HCT116 (cell line): ENCODE data around the gene GCN1. TPM values are rescaled to one million over a fixed set of nuclear protein-coding genes. Genes with fewer than 3 reads are reported as not detected.

ENCODE experiments used
- ATAC-seq: fragments of 200-7000 bp; cut with Tn5 transposase; 2 replicates; pipeline ENCODE4 v1.9.1; 2020; ENCODE audit warnings: mild to moderate bottlenecking, moderate library complexity
- BruUV-seq: library from RNA; stranded (reverse); fragments of 400-500 nt; replicated peaks from 2 replicates; lab custom pipeline; 2021; lab: Mats Ljungman, UMichigan
- CTCF ChIA-PET: fragments of 300-600 bp; sonication (Branson Sonifier 250); formaldehyde crosslinking; loops from one replicate; lab custom pipeline; 2021; ENCODE audit warnings: antibody characterized with exemption; lab: Charles Lee
- POLR2A ChIA-PET: fragments of 300-600, 350-600 bp; sonication (Branson Sonifier 250); formaldehyde crosslinking; loops from one replicate; lab custom pipeline; 2021; ENCODE audit warnings: antibody characterized with exemption; lab: Charles Lee
- RAD21 ChIA-PET, 2 experiments: fragments of 300-600 bp; sonication (Branson Sonifier 250); formaldehyde crosslinking; loops; one replicate each; lab custom pipeline; 2023; ENCODE audit warnings: low total read pairs in 2 of 2; ENCODE audit not compliant: uncharacterized antibody in 2 of 2, unreplicated experiment in 2 of 2, low non-redundant PET in 1 of 2; lab: Charles Lee
- DNase-seq: peaks from one replicate; pipeline ENCODE4 v3.0.0-alpha.2; 2010; ENCODE audit warnings: low read depth, low spot score
- H2AFZ ChIP-seq: fragments of 200-600 bp; shearing (Covaris generic), sonication (generic); 2 replicates; pipeline ENCODE4 v1.6.1; 2017; ENCODE audit warnings: low read depth, mixed run types, mixed read lengths, antibody characterized with exemption, low read length; ENCODE audit not compliant: poor library complexity, severe bottlenecking
- H3K27ac ChIP-seq: 2 replicates; pipeline ENCODE4 v1.5.1; 2012; ENCODE audit warnings: low read depth, low read length
- H3K27me3 ChIP-seq: fragments of 200-600 bp; sonication (generic); 2 replicates; pipeline ENCODE4 v1.6.1; 2016; ENCODE audit warnings: mixed run types, low read length, mixed read lengths; ENCODE audit not compliant: insufficient read depth
- H3K36me3 ChIP-seq, 2 experiments: fragments of 200-500 bp in 1 of 2; fragments of 200-600 bp in 1 of 2; sonication (Bioruptor generic) in 1 of 2; sonication (generic) in 1 of 2; 2 replicates each; pipeline versions ENCODE4 v1.5.1 to v1.6.1; 2014 to 2016; ENCODE audit warnings: low read length in 2 of 2, inconsistent platforms in 1 of 2, mixed read lengths in 1 of 2, mixed run types in 1 of 2; ENCODE audit not compliant: insufficient read depth in 2 of 2, control insufficient read depth in 1 of 2
- H3K4me1 ChIP-seq, 2 experiments: fragments of 200-600 bp in 1 of 2; sonication (generic) in 1 of 2; 2 replicates each; pipeline versions ENCODE4 v1.5.1 to v1.6.1; 2012 to 2017; ENCODE audit warnings: low read length in 2 of 2, inconsistent platforms in 1 of 2, mild to moderate bottlenecking in 1 of 2, mixed read lengths in 1 of 2, mixed run types in 1 of 2, moderate library complexity in 1 of 2; ENCODE audit not compliant: insufficient read depth in 2 of 2, control insufficient read depth in 1 of 2
- H3K4me2 ChIP-seq: fragments of 200-600 bp; sonication (generic); 2 replicates; pipeline ENCODE4 v1.6.1; 2017; ENCODE audit warnings: mixed run types, low read length, mixed read lengths
- H3K4me3 ChIP-seq, 2 experiments: fragments of 200-600 bp in 1 of 2; sonication (generic) in 1 of 2; replicated peaks in 1 of 2; 2 replicates each; pipeline ENCODE4 v1.5.1; 2011 to 2016; ENCODE audit warnings: low read length in 2 of 2, control low read depth in 1 of 2, low read depth in 1 of 2, mild to moderate bottlenecking in 1 of 2, mixed read lengths in 1 of 2, mixed run types in 1 of 2
- H3K79me2 ChIP-seq: fragments of 200-600 bp; sonication (generic); 2 replicates; pipeline ENCODE4 v1.6.1; 2017; ENCODE audit warnings: mild to moderate bottlenecking, mixed run types, low read length, moderate library complexity, mixed read lengths; ENCODE audit not compliant: insufficient read depth
- H3K9ac ChIP-seq: fragments of 200-600 bp; sonication (generic); 2 replicates; pipeline ENCODE4 v1.6.1; 2016; ENCODE audit warnings: low read length, mixed read lengths
- H3K9me2 ChIP-seq: fragments of 200-600 bp; sonication (generic), shearing (Covaris generic); 2 replicates; pipeline ENCODE4 v1.6.1; 2017; ENCODE audit warnings: mixed run types, mild to moderate bottlenecking, moderate library complexity; ENCODE audit not compliant: insufficient read depth
- H3K9me3 ChIP-seq, 2 experiments: fragments of 200-500 bp in 1 of 2; fragments of 200-600 bp in 1 of 2; sonication (Bioruptor generic) in 1 of 2; sonication (generic) in 1 of 2; 2 replicates each; pipeline ENCODE4 v1.6.1; 2014 to 2017; ENCODE audit warnings: low read length in 2 of 2, mixed read lengths in 2 of 2, inconsistent platforms in 1 of 2, low read depth in 1 of 2, mild to moderate bottlenecking in 1 of 2, mixed run types in 1 of 2, moderate library complexity in 1 of 2; ENCODE audit not compliant: control insufficient read depth in 1 of 2, insufficient read depth in 1 of 2
- H4K20me1 ChIP-seq: fragments of 200-600 bp; sonication (generic), shearing (Covaris generic); 2 replicates; pipeline ENCODE4 v1.6.1; 2017; ENCODE audit warnings: mixed run types, mild to moderate bottlenecking, moderate library complexity; ENCODE audit not compliant: insufficient read depth
- ATF3 ChIP-seq: IDR thresholded peaks from 2 replicates; pipeline ENCODE4 v1.6.1; 2012
- CBX3 ChIP-seq: IDR thresholded peaks from 2 replicates; pipeline ENCODE4 v1.6.1; 2012; ENCODE audit warnings: low read depth
- CEBPB ChIP-seq: IDR thresholded peaks from 2 replicates; pipeline ENCODE4 v1.6.1; 2012; ENCODE audit warnings: low read depth
- CTCF ChIP-seq, 3 experiments: fragments of 200-600 bp in 1 of 3; sonication (generic) in 1 of 3; IDR thresholded peaks in 2 of 3; conservative IDR thresholded peaks in 1 of 3; 2 replicates each; pipeline ENCODE4 v1.5.1; 2012 to 2017; ENCODE audit warnings: low read depth in 2 of 3, low read length in 2 of 3, antibody characterized with exemption in 1 of 3, borderline replicate concordance in 1 of 3, control low read depth in 1 of 3, mild to moderate bottlenecking in 1 of 3, mixed read lengths in 1 of 3, mixed run types in 1 of 3, moderate library complexity in 1 of 3; ENCODE audit not compliant: insufficient read depth in 1 of 3
- EGR1 ChIP-seq: IDR thresholded peaks from 2 replicates; pipeline ENCODE4 v1.6.1; 2012; ENCODE audit warnings: low read depth
- EZH2 ChIP-seq: fragments of 200-600 bp; sonication (generic); IDR thresholded peaks from 2 replicates; pipeline ENCODE4 v1.6.1; 2017; ENCODE audit warnings: antibody characterized with exemption, mixed run types
- EZH2phosphoT487 ChIP-seq: fragments of 200-600 bp; IDR thresholded peaks from 2 replicates; pipeline ENCODE4 v1.6.1; 2018; ENCODE audit warnings: antibody characterized with exemption, borderline replicate concordance
- JUND ChIP-seq: IDR thresholded peaks from 2 replicates; pipeline ENCODE4 v1.6.1; 2012
- MAX ChIP-seq: IDR thresholded peaks from 2 replicates; pipeline ENCODE4 v1.6.1; 2012
- RAD21 ChIP-seq: IDR thresholded peaks from 2 replicates; pipeline ENCODE4 v1.6.1; 2012; ENCODE audit warnings: low read depth, mild to moderate bottlenecking
- REST ChIP-seq: IDR thresholded peaks from 2 replicates; pipeline ENCODE4 v1.6.1; 2012; ENCODE audit warnings: low read depth
- SIN3A ChIP-seq: IDR thresholded peaks from 2 replicates; pipeline ENCODE4 v1.6.1; 2012; ENCODE audit warnings: low read depth
- SRF ChIP-seq: IDR thresholded peaks from 2 replicates; pipeline ENCODE4 v1.6.1; 2012; ENCODE audit warnings: low read depth
- YY1 ChIP-seq: IDR thresholded peaks from 2 replicates; pipeline ENCODE4 v1.6.1; 2011; ENCODE audit warnings: low read length, low read depth, moderate library complexity, mild to moderate bottlenecking; ENCODE audit not compliant: insufficient replicate concordance; ENCODE audit errors: extremely low read depth
- ZBTB33 ChIP-seq: IDR thresholded peaks from 2 replicates; pipeline ENCODE4 v1.6.1; 2011; ENCODE audit warnings: mild to moderate bottlenecking, low read length, moderate library complexity; ENCODE audit not compliant: insufficient replicate concordance; ENCODE audit errors: extremely low read depth
- ZFX ChIP-seq: fragments of 450-650 bp; IDR thresholded peaks from 2 replicates; pipeline ENCODE4 v1.6.1; 2017
- ZNF274 ChIP-seq: fragments of 200-500 bp; sonication (Bioruptor generic); IDR thresholded peaks from 2 replicates; pipeline ENCODE4 v1.6.1; 2014; ENCODE audit warnings: mild to moderate bottlenecking, low read depth, low read length, inconsistent platforms
- intact Hi-C: fragments of 100-400 bp; cut with micrococcal nuclease; formaldehyde crosslinking; loops from 2 replicates; pipeline ENCODE4 v1.10.0; 2022
- total RNA-seq: library from RNA; stranded (reverse); gene quantifications from one replicate; pipeline ENCODE4 v1.2.1, GENCODE V29; 2021; ENCODE audit not compliant: unreplicated experiment

GCN1 gene
- total RNA-seq, 1 experiment from 2014 or later, result 184 TPM

GRCh38 chr12:120214626-120215356 is 20.3 kb upstream of the GCN1 start:
- no peaks in the 10 kb centered on the region for H3K27me3 ChIP-seq
- no TSS peak for BruUV-seq
- no peak overlapping the region for H3K4me3 ChIP-seq
- CTCF ChIA-PET, result no interaction called here
- no peak overlapping the region for H2AFZ ChIP-seq
- H3K9me2 ChIP-seq, result no peaks in the 10 kb centered on the region
- DNase-seq (no peak), ATAC-seq (no peak)
- no peak overlapping the region for H3K4me2 ChIP-seq
- H3K9ac ChIP-seq, result no peak overlapping the region
- RAD21 ChIA-PET, result no interaction called here
- H3K27ac ChIP-seq, result no peak overlapping the region
- intact Hi-C loops, result no loop called here
- H3K4me1 ChIP-seq, result no peaks in the 10 kb centered on the region
- TF ChIP-seq SIN3A, result no peak
- no peak for TF ChIP-seq JUND
- no peak for TF ChIP-seq ATF3
- TF ChIP-seq EZH2phosphoT487, result no peak
- no peak for TF ChIP-seq RAD21
- TF ChIP-seq CBX3, result no peak
- no peak for TF ChIP-seq ZBTB33
- no peak for TF ChIP-seq YY1
- TF ChIP-seq EGR1, result no peak
- no peak for TF ChIP-seq SRF
- no peak for TF ChIP-seq ZFX
- no peak for TF ChIP-seq MAX
- TF ChIP-seq EZH2, result no peak
- TF ChIP-seq ZNF274, result no peak
- no peak for TF ChIP-seq CEBPB
- TF ChIP-seq REST, result no peak
- no peak for TF ChIP-seq CTCF (IDR thresholded peaks at IDR 0.05 in 2 of 3, conservative IDR thresholded peaks at IDR 0.05 in 1 of 3; ENCODE audit: borderline replicate concordance in 1 of 3, insufficient read depth in 1 of 3, low read depth in 2 of 3, low read length in 2 of 3)
- H4K20me1 ChIP-seq, result no peaks in the 10 kb centered on the region
- H3K79me2 ChIP-seq, result no peaks in the 10 kb centered on the region
- H3K36me3 ChIP-seq, result peaks cover 46% of the 10 kb centered on the region in 2 experiments; a peak in 3 of 4 replicates
- no peaks in the 10 kb centered on the region for H3K9me3 ChIP-seq
- POLR2A ChIA-PET, result interaction anchor here (1.7 kb wide), 1 partner anchor 13 kb away, joined by 4 read pairs; the partner anchor contains the start of gene RPLP0
